Measurements from ENCODE around the gene SYT4. TPM values are rescaled to one million over a fixed set of nuclear protein-coding genes. Genes with fewer than 3 reads are reported as not detected.
"Not testable (repeated sequence)": the region's sequence is repeated elsewhere in the genome, so short reads cannot be mapped to it uniquely, and the experiment has no call there.

SYT4 gene
- total and polyA plus RNA-seq, 2 of the 8 experiments (the other 6 are each of a cell fraction or from before 2014, with no cell fraction given) = 2.4 to 10.2 TPM

DNA sequence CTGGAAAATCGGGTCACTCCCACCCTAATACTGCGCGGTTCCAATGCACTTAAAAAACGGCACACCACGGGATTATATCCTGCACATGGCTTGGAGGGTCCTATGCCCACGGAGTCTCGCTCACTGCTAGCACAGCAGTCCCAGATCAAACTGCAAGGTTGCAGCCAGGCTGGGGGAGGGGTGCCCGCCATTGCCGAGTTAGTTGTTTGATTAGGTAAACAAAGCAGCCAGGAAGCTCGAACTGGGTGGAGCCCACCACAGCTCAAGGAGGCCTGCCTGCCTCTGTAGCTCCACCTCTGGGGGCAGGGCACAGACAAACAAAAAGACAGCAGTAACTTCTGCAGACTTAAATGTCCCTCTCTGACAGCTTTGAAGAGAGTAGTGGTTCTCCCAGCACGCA, 8.9 kb upstream of the SYT4 start:
- H2BK15ac ChIP-seq (ENCODE audit: low read length); H3K27me3 ChIP-seq (replicated peaks in 1 of 4; ENCODE audit: control insufficient read depth in 3 of 4, extremely low read depth in 1 of 4, insufficient read depth in 3 of 4, low read length in 3 of 4); POLR2A ChIA-PET (ENCODE audit: partially characterized antibody); H3K23me2 ChIP-seq (ENCODE audit: low read depth, low read length); H4K20me1 ChIP-seq (replicated peaks in 1 of 2; ENCODE audit: control insufficient read depth in 1 of 2, insufficient read depth in 2 of 2, low read length in 2 of 2); H3K4ac ChIP-seq (replicated peaks; ENCODE audit: insufficient read length, low read depth, low read length); H3K56ac ChIP-seq (replicated peaks; ENCODE audit: insufficient read length, low read depth, low read length); H3K4me1 ChIP-seq (replicated peaks in 1 of 4; ENCODE audit: control insufficient read depth in 3 of 4, insufficient read depth in 4 of 4, low read length in 3 of 4); H3K9ac ChIP-seq (replicated peaks in 1 of 4; ENCODE audit: extremely low read depth in 1 of 4, low read depth in 3 of 4, low read length in 3 of 4); H3K14ac ChIP-seq (ENCODE audit: insufficient read length); H2BK120ac ChIP-seq (replicated peaks; ENCODE audit: low read depth, low read length); H2BK20ac ChIP-seq (ENCODE audit: low read length); H2BK5ac ChIP-seq (ENCODE audit: low read depth, low read length); H4K91ac ChIP-seq (replicated peaks; ENCODE audit: insufficient read length, low read length); FAIRE-seq; H3K79me1 ChIP-seq (ENCODE audit: low read depth, low read length); H3K27ac ChIP-seq (ENCODE audit: low read depth, low read length); H2BK12ac ChIP-seq (ENCODE audit: low read depth, low read length); H3K4me2 ChIP-seq (ENCODE audit: insufficient read depth in 1 of 2, low read depth in 2 of 2, low read length in 2 of 2); H2AFZ ChIP-seq (ENCODE audit: low read length); H3K36me3 ChIP-seq (ENCODE audit: control insufficient read depth in 2 of 4, insufficient read depth in 4 of 4, low read length in 3 of 4); H2AK5ac ChIP-seq (ENCODE audit: low read depth, low read length); H4K8ac ChIP-seq (ENCODE audit: extremely low read depth, insufficient read depth, low read length); DNase-seq (ENCODE audit: low read depth in 1 of 2, low spot score in 2 of 2); H3K23ac ChIP-seq (ENCODE audit: insufficient read length); H3K4me3 ChIP-seq (ENCODE audit: extremely low read depth in 1 of 4, insufficient read depth in 2 of 4, low read depth in 3 of 4, low read length in 4 of 4); H3K79me2 ChIP-seq (ENCODE audit: control insufficient read depth in 1 of 2, insufficient read depth in 2 of 2, low read length in 2 of 2); H3K9me3 ChIP-seq (ENCODE audit: insufficient read depth in 2 of 2, low read depth in 1 of 2, low read length in 1 of 2); H3K18ac ChIP-seq (ENCODE audit: extremely low read depth, low read length); H4K5ac ChIP-seq (ENCODE audit: insufficient read length, low read depth, low read length): not testable (repeated sequence)
- WGBS, 2 experiments (ENCODE audit: extremely low coverage in 1 of 2, insufficient coverage in 1 of 2, insufficient read length in 1 of 2, insufficient replicate concordance in 2 of 2, low coverage in 1 of 2, low lambda C conversion rate in 2 of 2, missing lambda C conversion rate in 1 of 2) = 98% methylated on average over 10 of the region's 11 CpGs; no CpG with 5 or more reads in 1 of the 2 experiments
- CTCF ChIA-PET (ENCODE audit: partially characterized antibody) = interaction anchor here (3.1 kb wide), 1 partner anchor 15 kb away, joined by 7 read pairs; no protein-coding TSS in a partner anchor

Data from H1 (cell line).